GM23338 (cell line): ENCODE data around the gene IL19. TPM values are rescaled to one million over a fixed set of nuclear protein-coding genes. Genes with fewer than 3 reads are reported as not detected.

Experiments
- CREB1 ChIP-seq: fragments of 250-450 bp; sonication (Bioruptor Pico); IDR thresholded peaks from 2 replicates; pipeline ENCODE4 v1.5.0; 2020; ENCODE audit warnings: low read depth, mild to moderate bottlenecking, moderate library complexity
- EZH2 ChIP-seq: fragments of 200-600 bp; sonication (generic); IDR thresholded peaks from one replicate; pipeline ENCODE4 v1.8.0; 2017; ENCODE audit warnings: antibody characterized with exemption, mild to moderate bottlenecking, low read depth; ENCODE audit not compliant: unreplicated experiment
- EZH2phosphoT487 ChIP-seq: fragments of 200-600 bp; sonication (generic); IDR thresholded peaks from one replicate; pipeline ENCODE4 v1.8.1; 2018; ENCODE audit warnings: antibody characterized with exemption; ENCODE audit not compliant: unreplicated experiment
- JUNB ChIP-seq: IDR thresholded peaks from one replicate; pipeline ENCODE4 v1.6.1; 2016; ENCODE audit warnings: antibody characterized with exemption; ENCODE audit not compliant: unreplicated experiment
- POLR2AphosphoS5 ChIP-seq: IDR thresholded peaks from 2 replicates; pipeline ENCODE4 v1.6.1; 2016; ENCODE audit warnings: antibody characterized with exemption, low read depth
- STAT1 ChIP-seq: IDR thresholded peaks from one replicate; pipeline ENCODE4 v1.6.1; 2016; ENCODE audit warnings: antibody characterized with exemption; ENCODE audit not compliant: unreplicated experiment
- polyA plus RNA-seq: library from polyadenylated mRNA; unstranded; fragments of >200 nt; fragmentation: Nextera tagmentation; extraction: Ambion mirVana; gene quantifications from 2 replicates; pipeline ENCODE4 v1.2.1, GENCODE V29; 2016
- total RNA-seq: library from RNA; depleted of rRNA; stranded (reverse); fragments of >200 nt; shearing (Covaris generic); gene quantifications from 2 replicates; pipeline ENCODE4 v1.2.3, GENCODE V29; 2014
- TF ChIP-seq, protein P1 (sequence below): fragments of 250-450 bp; sonication (Bioruptor Pico); IDR thresholded peaks from 2 replicates; pipeline ENCODE4 v1.5.0; 2020; ENCODE audit warnings: mild to moderate bottlenecking, moderate library complexity
- TF ChIP-seq, protein P2 (sequence below), 2 experiments: fragments of 200-600 bp in 1 of 2; sonication (generic) in 1 of 2; conservative IDR thresholded peaks; 2 replicates each; pipeline versions ENCODE4 v1.5.1 to v1.6.1; 2016 to 2017; ENCODE audit warnings: antibody characterized with exemption in 2 of 2, low read depth in 2 of 2, mild to moderate bottlenecking in 2 of 2, moderate library complexity in 1 of 2

The IL19 gene
- total and polyA plus RNA-seq, 2 experiments from 2014 or later, result not detected

DNA sequence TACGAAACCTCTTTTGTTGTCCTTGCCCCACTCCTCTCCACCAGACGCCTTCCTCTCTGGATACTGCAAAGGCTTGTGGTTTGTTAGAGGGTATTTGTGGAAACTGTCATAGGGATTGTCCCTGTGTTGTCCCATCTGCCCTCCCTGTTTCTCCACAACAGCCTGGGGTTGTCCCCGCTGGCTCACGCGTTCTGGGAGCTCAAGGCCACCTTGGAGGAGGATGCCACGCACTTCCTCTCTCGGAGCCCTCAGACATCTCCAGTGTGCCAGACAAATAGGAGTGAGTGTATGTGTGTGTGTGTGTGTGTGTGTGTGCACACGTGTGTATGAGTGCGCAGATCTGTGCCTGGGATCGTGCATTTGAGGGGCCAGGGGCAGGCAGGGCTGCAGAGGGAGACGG, 37.6 kb upstream of the IL19 start (continued):
- TF ChIP-seq, protein P1, sequence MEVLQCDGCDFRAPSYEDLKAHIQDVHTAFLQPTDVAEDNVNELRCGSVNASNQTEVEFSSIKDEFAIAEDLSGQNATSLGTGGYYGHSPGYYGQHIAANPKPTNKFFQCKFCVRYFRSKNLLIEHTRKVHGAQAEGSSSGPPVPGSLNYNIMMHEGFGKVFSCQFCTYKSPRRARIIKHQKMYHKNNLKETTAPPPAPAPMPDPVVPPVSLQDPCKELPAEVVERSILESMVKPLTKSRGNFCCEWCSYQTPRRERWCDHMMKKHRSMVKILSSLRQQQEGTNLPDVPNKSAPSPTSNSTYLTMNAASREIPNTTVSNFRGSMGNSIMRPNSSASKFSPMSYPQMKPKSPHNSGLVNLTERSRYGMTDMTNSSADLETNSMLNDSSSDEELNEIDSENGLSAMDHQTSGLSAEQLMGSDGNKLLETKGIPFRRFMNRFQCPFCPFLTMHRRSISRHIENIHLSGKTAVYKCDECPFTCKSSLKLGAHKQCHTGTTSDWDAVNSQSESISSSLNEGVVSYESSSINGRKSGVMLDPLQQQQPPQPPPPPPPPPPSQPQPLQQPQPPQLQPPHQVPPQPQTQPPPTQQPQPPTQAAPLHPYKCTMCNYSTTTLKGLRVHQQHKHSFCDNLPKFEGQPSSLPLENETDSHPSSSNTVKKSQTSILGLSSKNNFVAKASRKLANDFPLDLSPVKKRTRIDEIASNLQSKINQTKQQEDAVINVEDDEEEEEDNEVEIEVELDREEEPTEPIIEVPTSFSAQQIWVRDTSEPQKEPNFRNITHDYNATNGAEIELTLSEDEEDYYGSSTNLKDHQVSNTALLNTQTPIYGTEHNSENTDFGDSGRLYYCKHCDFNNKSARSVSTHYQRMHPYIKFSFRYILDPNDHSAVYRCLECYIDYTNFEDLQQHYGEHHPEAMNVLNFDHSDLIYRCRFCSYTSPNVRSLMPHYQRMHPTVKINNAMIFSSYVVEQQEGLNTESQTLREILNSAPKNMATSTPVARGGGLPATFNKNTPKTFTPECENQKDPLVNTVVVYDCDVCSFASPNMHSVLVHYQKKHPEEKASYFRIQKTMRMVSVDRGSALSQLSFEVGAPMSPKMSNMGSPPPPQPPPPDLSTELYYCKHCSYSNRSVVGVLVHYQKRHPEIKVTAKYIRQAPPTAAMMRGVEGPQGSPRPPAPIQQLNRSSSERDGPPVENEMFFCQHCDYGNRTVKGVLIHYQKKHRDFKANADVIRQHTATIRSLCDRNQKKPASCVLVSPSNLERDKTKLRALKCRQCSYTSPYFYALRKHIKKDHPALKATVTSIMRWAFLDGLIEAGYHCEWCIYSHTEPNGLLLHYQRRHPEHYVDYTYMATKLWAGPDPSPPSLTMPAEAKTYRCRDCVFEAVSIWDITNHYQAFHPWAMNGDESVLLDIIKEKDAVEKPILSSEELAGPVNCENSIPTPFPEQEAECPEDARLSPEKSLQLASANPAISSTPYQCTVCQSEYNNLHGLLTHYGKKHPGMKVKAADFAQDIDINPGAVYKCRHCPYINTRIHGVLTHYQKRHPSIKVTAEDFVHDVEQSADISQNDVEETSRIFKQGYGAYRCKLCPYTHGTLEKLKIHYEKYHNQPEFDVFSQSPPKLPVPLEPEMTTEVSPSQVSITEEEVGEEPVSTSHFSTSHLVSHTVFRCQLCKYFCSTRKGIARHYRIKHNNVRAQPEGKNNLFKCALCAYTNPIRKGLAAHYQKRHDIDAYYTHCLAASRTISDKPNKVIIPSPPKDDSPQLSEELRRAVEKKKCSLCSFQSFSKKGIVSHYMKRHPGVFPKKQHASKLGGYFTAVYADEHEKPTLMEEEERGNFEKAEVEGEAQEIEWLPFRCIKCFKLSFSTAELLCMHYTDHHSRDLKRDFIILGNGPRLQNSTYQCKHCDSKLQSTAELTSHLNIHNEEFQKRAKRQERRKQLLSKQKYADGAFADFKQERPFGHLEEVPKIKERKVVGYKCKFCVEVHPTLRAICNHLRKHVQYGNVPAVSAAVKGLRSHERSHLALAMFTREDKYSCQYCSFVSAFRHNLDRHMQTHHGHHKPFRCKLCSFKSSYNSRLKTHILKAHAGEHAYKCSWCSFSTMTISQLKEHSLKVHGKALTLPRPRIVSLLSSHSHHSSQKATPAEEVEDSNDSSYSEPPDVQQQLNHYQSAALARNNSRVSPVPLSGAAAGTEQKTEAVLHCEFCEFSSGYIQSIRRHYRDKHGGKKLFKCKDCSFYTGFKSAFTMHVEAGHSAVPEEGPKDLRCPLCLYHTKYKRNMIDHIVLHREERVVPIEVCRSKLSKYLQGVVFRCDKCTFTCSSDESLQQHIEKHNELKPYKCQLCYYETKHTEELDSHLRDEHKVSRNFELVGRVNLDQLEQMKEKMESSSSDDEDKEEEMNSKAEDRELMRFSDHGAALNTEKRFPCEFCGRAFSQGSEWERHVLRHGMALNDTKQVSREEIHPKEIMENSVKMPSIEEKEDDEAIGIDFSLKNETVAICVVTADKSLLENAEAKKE (CRISPR knock-in tag), result no peak
- TF ChIP-seq STAT1, result no peak
- no peak for TF ChIP-seq POLR2AphosphoS5
- no peak for TF ChIP-seq CREB1
- no peak for TF ChIP-seq EZH2
- no peak for TF ChIP-seq EZH2phosphoT487
- TF ChIP-seq, protein P2, sequence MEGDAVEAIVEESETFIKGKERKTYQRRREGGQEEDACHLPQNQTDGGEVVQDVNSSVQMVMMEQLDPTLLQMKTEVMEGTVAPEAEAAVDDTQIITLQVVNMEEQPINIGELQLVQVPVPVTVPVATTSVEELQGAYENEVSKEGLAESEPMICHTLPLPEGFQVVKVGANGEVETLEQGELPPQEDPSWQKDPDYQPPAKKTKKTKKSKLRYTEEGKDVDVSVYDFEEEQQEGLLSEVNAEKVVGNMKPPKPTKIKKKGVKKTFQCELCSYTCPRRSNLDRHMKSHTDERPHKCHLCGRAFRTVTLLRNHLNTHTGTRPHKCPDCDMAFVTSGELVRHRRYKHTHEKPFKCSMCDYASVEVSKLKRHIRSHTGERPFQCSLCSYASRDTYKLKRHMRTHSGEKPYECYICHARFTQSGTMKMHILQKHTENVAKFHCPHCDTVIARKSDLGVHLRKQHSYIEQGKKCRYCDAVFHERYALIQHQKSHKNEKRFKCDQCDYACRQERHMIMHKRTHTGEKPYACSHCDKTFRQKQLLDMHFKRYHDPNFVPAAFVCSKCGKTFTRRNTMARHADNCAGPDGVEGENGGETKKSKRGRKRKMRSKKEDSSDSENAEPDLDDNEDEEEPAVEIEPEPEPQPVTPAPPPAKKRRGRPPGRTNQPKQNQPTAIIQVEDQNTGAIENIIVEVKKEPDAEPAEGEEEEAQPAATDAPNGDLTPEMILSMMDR (conservative IDR thresholded peaks at IDR 0.05; ENCODE audit: low read depth in 2 of 2), result no peak
- no peak for TF ChIP-seq JUNB
